B cell (primary cell): ENCODE data around the gene FAM53B. TPM values are rescaled to one million over a fixed set of nuclear protein-coding genes. Genes with fewer than 3 reads are reported as not detected.

ENCODE experiments used
- ATAC-seq: fragments of 200-7000 bp; cut with Tn5 transposase; one replicate; pipeline ENCODE4 v1.10.0; 2021; ENCODE audit warnings: low read depth, mild to moderate bottlenecking, moderate number of reproducible peaks, moderate library complexity
- CTCF ChIA-PET: fragments of 350-600 bp; sonication (Branson Sonifier 250); formaldehyde crosslinking; loops from one replicate; lab custom pipeline; 2021; ENCODE audit warnings: antibody characterized with exemption, inconsistent platforms; lab: Charles Lee
- POLR2A ChIA-PET: fragments of 350-600 bp; sonication (Branson Sonifier 250); formaldehyde crosslinking; loops from one replicate; lab custom pipeline; 2021; ENCODE audit warnings: antibody characterized with exemption; lab: Charles Lee
- DNase-seq: peaks from one replicate; pipeline ENCODE4 v3.0.0; 2013
- H2AFZ ChIP-seq: 2 replicates; pipeline ENCODE4 v1.6.1; 2012; ENCODE audit warnings: mild to moderate bottlenecking, low read depth, low read length; ENCODE audit not compliant: insufficient read depth, poor library complexity, severe bottlenecking
- H3K27ac ChIP-seq, 2 donors: 1 replicate in 1 of 2; 2 replicates in 1 of 2; pipeline ENCODE4 v1.5.1; 2012 to 2013; ENCODE audit warnings: low read length in 2 of 2, mild to moderate bottlenecking in 2 of 2, moderate library complexity in 1 of 2
- H3K27me3 ChIP-seq, 4 experiments: fragments of 200-600 bp in 1 of 4; sonication (generic) in 1 of 4; replicated peaks in 1 of 4; 1 replicate in 2 of 4; 2 replicates in 2 of 4; pipeline versions ENCODE4 v1.6.1 to v1.7.0; 2013 to 2016; ENCODE audit warnings: low read length in 3 of 4, mild to moderate bottlenecking in 2 of 4, mixed read lengths in 1 of 4, moderate library complexity in 1 of 4; ENCODE audit not compliant: insufficient read depth in 4 of 4, control insufficient read depth in 3 of 4; ENCODE audit errors: control extremely low read depth in 1 of 4
- H3K36me3 ChIP-seq, 2 experiments: replicated peaks in 1 of 2; 1 replicate in 1 of 2; 2 replicates in 1 of 2; pipeline versions ENCODE4 v1.6.1 to v1.7.1; 2013; ENCODE audit warnings: low read length in 1 of 2; ENCODE audit not compliant: insufficient read depth in 2 of 2, control insufficient read depth in 1 of 2; ENCODE audit errors: control extremely low read depth in 1 of 2, extremely low read depth in 1 of 2
- H3K4me1 ChIP-seq, 2 donors: fragments of 200-600 bp in 1 of 2; sonication (generic) in 1 of 2; 1 replicate in 1 of 2; 2 replicates in 1 of 2; pipeline versions ENCODE4 v1.5.1 to v1.6.1; 2013 to 2017; ENCODE audit warnings: low read length in 2 of 2; ENCODE audit not compliant: control insufficient read depth in 2 of 2, insufficient read depth in 2 of 2
- H3K4me2 ChIP-seq: replicated peaks from 2 replicates; pipeline ENCODE3; 2012; ENCODE audit warnings: mild to moderate bottlenecking, low read depth, low read length; ENCODE audit not compliant: poor library complexity, severe bottlenecking
- H3K4me3 ChIP-seq, 5 experiments: fragments of 200-600 bp in 1 of 5; sonication (generic) in 1 of 5; 1 replicate in 3 of 5; 2 replicates in 2 of 5; pipeline versions ENCODE4 v1.5.1 to v1.7.0; 2011 to 2016; ENCODE audit warnings: low read length in 4 of 5, mild to moderate bottlenecking in 4 of 5, low read depth in 2 of 5, control low read depth in 1 of 5, moderate library complexity in 1 of 5; ENCODE audit not compliant: insufficient read depth in 1 of 5; ENCODE audit errors: control extremely low read depth in 1 of 5, extremely low read depth in 1 of 5
- H3K79me2 ChIP-seq: fragments of 200-600 bp; sonication (generic); one replicate; pipeline ENCODE4 v1.6.0; 2016; ENCODE audit warnings: low read length; ENCODE audit not compliant: control insufficient read depth, insufficient read depth
- H3K9ac ChIP-seq: fragments of 200-600 bp; sonication (generic); 2 replicates; pipeline ENCODE4 v1.6.1; 2017; ENCODE audit warnings: mild to moderate bottlenecking, low read length, moderate library complexity
- H3K9me3 ChIP-seq, 3 donors: one replicate each; pipeline versions ENCODE4 v1.6.1 to v1.7.1; 2013; ENCODE audit warnings: low read length in 2 of 3; ENCODE audit not compliant: control insufficient read depth in 2 of 3, insufficient read depth in 1 of 3; ENCODE audit errors: control extremely low read depth in 1 of 3
- H4K20me1 ChIP-seq: 2 replicates; pipeline ENCODE4 v1.6.0; 2012; ENCODE audit warnings: mild to moderate bottlenecking, low read length; ENCODE audit not compliant: insufficient read depth, control insufficient read depth, poor library complexity, severe bottlenecking
- H3K27ac Mint-ChIP-seq: one replicate; pipeline ENCODE4 v1.8.0; 2021; ENCODE audit warnings: mixed read lengths
- H3K27me3 Mint-ChIP-seq: one replicate; pipeline ENCODE4 v1.8.0; 2021; ENCODE audit warnings: mixed read lengths
- H3K4me1 Mint-ChIP-seq: one replicate; pipeline ENCODE4 v1.8.0; 2021; ENCODE audit warnings: mixed read lengths
- H3K4me3 Mint-ChIP-seq: one replicate; pipeline ENCODE4 v1.8.0; 2021; ENCODE audit warnings: mixed read lengths
- H3K9me3 Mint-ChIP-seq: one replicate; pipeline ENCODE4 v1.8.0; 2022; ENCODE audit warnings: mixed read lengths; ENCODE audit not compliant: insufficient read depth
- CTCF ChIP-seq: fragments of 200-600 bp; IDR thresholded peaks from one replicate; pipeline ENCODE4 v1.8.0; 2022; ENCODE audit warnings: antibody characterized with exemption, mild to moderate bottlenecking
- EZH2 ChIP-seq: IDR thresholded peaks from 2 replicates; pipeline ENCODE4 v1.6.1; 2012; ENCODE audit warnings: borderline replicate concordance, low read depth, mild to moderate bottlenecking, moderate library complexity, low read length; ENCODE audit not compliant: insufficient read depth, poor library complexity, severe bottlenecking
- WGBS: methylation state at CpG from one replicate; pipeline ENCODE4 v1.1.5; 2013; ENCODE audit warnings: missing lambda C conversion rate; ENCODE audit not compliant: insufficient coverage; 5-methylcytosine and 5-hydroxymethylcytosine counted together
- intact Hi-C: fragments of 100-400 bp; cut with micrococcal nuclease; formaldehyde crosslinking; loops from one replicate; pipeline ENCODE4 v1.10.0; 2022
- polyA plus RNA-seq: library from polyadenylated mRNA; depleted of rRNA; stranded (reverse); fragments of >200 nt; gene quantifications from 2 replicates; pipeline ENCODE4 v1.2.3, GENCODE V29; 2012
- total RNA-seq, 2 donors: library from RNA; stranded (reverse); fragments of 120-200 nt in 1 of 2; gene quantifications; 1 replicate in 1 of 2; 2 replicates in 1 of 2; pipeline versions ENCODE4 v1.2.3 to v1.2.4, GENCODE V29; 2013 to 2022

FAM53B gene
- total and polyA plus RNA-seq, 2 donors (not counting 1 experiment from before 2014, with no cell fraction given), result 51.2 to 186 TPM

- no peak for ATAC-seq
- CTCF ChIA-PET, result interaction anchor here (1.2 to 1.8 kb wide), 2 partner anchors 73 to 128 kb away, joined by 3 to 5 read pairs; no protein-coding TSS in a partner anchor
Measured at GRCh38 chr10:124667425-124668345, 76.5 kb downstream of the FAM53B start.

More at GRCh38 chr10:124667425-124668345, 76.5 kb downstream of the FAM53B start:
- Histone ChIP-seq H3K4me2 (no peak overlapping the region), H3K27ac (peak overlapping the region in 1 of 2 donors; percentile 28), H2AFZ (no peak overlapping the region), H3K4me1 (peaks cover 16 to 49% of the 10 kb centered on the region in 2 donors), H3K27me3 (no peaks in the 10 kb centered on the region), H3K4me3 (no peak overlapping the region), H3K79me2 (peaks cover 100% of the 10 kb centered on the region), H3K9me3 (no peaks in the 10 kb centered on the region), H3K9ac (no peak overlapping the region), H3K36me3 (peaks cover 0 to 96% of the 10 kb centered on the region in 2 experiments), H4K20me1 (peaks cover 100% of the 10 kb centered on the region)
- TF ChIP-seq EZH2, result no peak
- TF ChIP-seq CTCF, result no peak
- POLR2A ChIA-PET, result interaction anchor here (0.7 kb wide), 1 partner anchor 69 kb away, joined by 3 read pairs; no protein-coding TSS in a partner anchor
- no peak for DNase-seq
- H3K9me3 Mint-ChIP-seq, result no peaks in the 10 kb centered on the region
- peaks cover 54% of the 10 kb centered on the region for H3K4me1 Mint-ChIP-seq
- H3K27me3 Mint-ChIP-seq, result no peaks in the 10 kb centered on the region
- H3K27ac Mint-ChIP-seq, result peak overlapping the region; percentile 81
- H3K4me3 Mint-ChIP-seq, result no peak overlapping the region
- WGBS, result over 99% methylated on average over 14 of the region's 15 CpGs
- intact Hi-C loops, result no loop called here
